K562 (cell line): ENCODE data around the gene TMEM121B. TPM values are rescaled to one million over a fixed set of nuclear protein-coding genes. Genes with fewer than 3 reads are reported as not detected.

Experiments used
- ATAC-seq: fragments of 200-7000 bp; cut with Tn5 transposase; 3 replicates; pipeline ENCODE4 v1.9.1; 2020; ENCODE audit warnings: moderate library complexity
- BruUV-seq: library from RNA; stranded (reverse); fragments of 400-500 nt; replicated peaks from 2 replicates; lab custom pipeline; 2021; lab: Mats Ljungman, UMichigan
- CTCF ChIA-PET: fragments of 300-600 bp; formaldehyde crosslinking; extraction: SDS; loops from one replicate; lab custom pipeline; 2021; ENCODE audit warnings: low intra/inter-chr PET ratio; lab: Yijun Ruan, JAX
- POLR2A ChIA-PET: fragments of 300-600, 350-650 bp; sonication (Branson Sonifier 250); formaldehyde crosslinking; extraction: SDS; loops from one replicate; lab custom pipeline; 2021; ENCODE audit warnings: antibody characterized with exemption, inconsistent platforms; lab: Yijun Ruan, JAX
- DNase-seq, 4 experiments: peaks; one replicate each; pipeline versions ENCODE4 v3.0.0 to v3.0.0-alpha.2; 2011 to 2018; ENCODE audit warnings: low spot score in 3 of 4, mixed read lengths in 3 of 4; ENCODE audit errors: extremely low read depth in 1 of 4
- FAIRE-seq: peaks from 2 replicates; lab custom pipeline; 2011; peaks lifted over from hg19 to GRCh38; lab: Jason Lieb, UNC
- H2AFZ ChIP-seq: 2 replicates; pipeline ENCODE4 v1.6.0; 2011; ENCODE audit warnings: low read depth, low read length, control low read depth, inconsistent platforms
- H3K27ac ChIP-seq: fragments of 200-600 bp; 3 replicates; pipeline ENCODE4 v1.8.0; 2011; ENCODE audit warnings: low read depth, mild to moderate bottlenecking, control low read depth, inconsistent platforms, low read length, moderate library complexity, mixed read lengths; ENCODE audit errors: extremely low read depth
- H3K27me3 ChIP-seq, 2 experiments: fragments of 300-600 bp in 1 of 2; 2 replicates in 1 of 2; 3 replicates in 1 of 2; pipeline versions ENCODE4 v1.6.0 to v1.8.0; 2011; ENCODE audit warnings: inconsistent platforms in 2 of 2, low read length in 2 of 2, mild to moderate bottlenecking in 1 of 2, mixed read lengths in 1 of 2, moderate library complexity in 1 of 2; ENCODE audit not compliant: control insufficient read depth in 2 of 2, insufficient read depth in 2 of 2
- H3K36me3 ChIP-seq: fragments of 300-600 bp; 3 replicates; pipeline ENCODE4 v1.8.0; 2011; ENCODE audit warnings: mild to moderate bottlenecking, low read length, inconsistent platforms; ENCODE audit not compliant: control insufficient read depth, insufficient read depth
- H3K4me1 ChIP-seq, 2 experiments: fragments of 200-600 bp in 1 of 2; replicated peaks in 1 of 2; 2 replicates in 1 of 2; 3 replicates in 1 of 2; pipeline versions ENCODE4 v1.5.1 to v1.8.0; 2011; ENCODE audit warnings: inconsistent platforms in 2 of 2, low read length in 2 of 2, mild to moderate bottlenecking in 1 of 2, mixed read lengths in 1 of 2, moderate library complexity in 1 of 2; ENCODE audit not compliant: control insufficient read depth in 2 of 2, insufficient read depth in 2 of 2
- H3K4me2 ChIP-seq: 2 replicates; pipeline ENCODE4 v1.6.1; 2011; ENCODE audit warnings: low read length, control low read depth, inconsistent platforms, mixed read lengths; ENCODE audit not compliant: insufficient read depth
- H3K4me3 ChIP-seq: fragments of 200-600 bp; sonication (generic), shearing (Covaris generic); 2 replicates; pipeline ENCODE4 v1.5.1; 2016; ENCODE audit warnings: control low read depth, inconsistent platforms
- H3K79me2 ChIP-seq: fragments of 200-600 bp; 3 replicates; pipeline ENCODE4 v1.8.0; 2011; ENCODE audit warnings: low read length, inconsistent platforms; ENCODE audit not compliant: control insufficient read depth, insufficient read depth
- H3K9ac ChIP-seq, 2 experiments: 2 replicates each; pipeline versions ENCODE4 v1.6.0 to v1.6.1; 2011; ENCODE audit warnings: low read depth in 2 of 2, low read length in 2 of 2, control low read depth in 1 of 2, inconsistent platforms in 1 of 2, mild to moderate bottlenecking in 1 of 2, mixed read lengths in 1 of 2; ENCODE audit not compliant: insufficient read depth in 1 of 2
- H3K9me1 ChIP-seq: one replicate; pipeline ENCODE4 v1.6.0; 2011; ENCODE audit warnings: inconsistent platforms, mild to moderate bottlenecking, low read length, moderate library complexity; ENCODE audit not compliant: control insufficient read depth, insufficient read depth
- H3K9me3 ChIP-seq: replicated peaks from 2 replicates; pipeline ENCODE4 v1.5.1; 2011; ENCODE audit warnings: low read depth, low read length, inconsistent platforms; ENCODE audit not compliant: control insufficient read depth, insufficient read depth
- H4K20me1 ChIP-seq: replicated peaks from 2 replicates; pipeline ENCODE4 v1.6.1; 2011; ENCODE audit warnings: low read length, inconsistent platforms, mixed read lengths; ENCODE audit not compliant: control insufficient read depth, insufficient read depth
- ARID3B ChIP-seq: fragments of 250-450 bp; sonication (Bioruptor Pico); IDR thresholded peaks from 2 replicates; pipeline ENCODE4 v1.4.0; 2020; ENCODE audit warnings: borderline replicate concordance
- CEBPG ChIP-seq, 3 experiments: fragments of 200-800 bp in 1 of 3; sonication (Bioruptor generic) in 1 of 3; sonication (generic) in 1 of 3; formaldehyde crosslinking in 1 of 3; IDR thresholded peaks in 2 of 3; conservative IDR thresholded peaks in 1 of 3; 2 replicates each; pipeline versions ENCODE4 v1.6.1 to v1.8.0; 2016 to 2022; ENCODE audit warnings: missing compliant biosample characterization in 2 of 3, missing genetic modification characterization in 2 of 3, mild to moderate bottlenecking in 1 of 3, missing genetic modification reagents in 1 of 3
- CHCHD3 ChIP-seq: fragments of 250-450 bp; sonication (Bioruptor Pico); IDR thresholded peaks from 2 replicates; pipeline ENCODE4 v2.1.2; 2022; ENCODE audit warnings: mild to moderate bottlenecking
- DDX20 ChIP-seq: fragments of 450-650 bp; IDR thresholded peaks from 2 replicates; pipeline ENCODE4 v1.6.1; 2016; ENCODE audit warnings: missing genetic modification characterization, low read depth, mild to moderate bottlenecking, missing compliant biosample characterization, moderate library complexity
- FOXM1 ChIP-seq, 2 experiments: fragments of 450-650 bp in 1 of 2; sonication (generic) in 1 of 2; formaldehyde crosslinking in 1 of 2; IDR thresholded peaks; 2 replicates each; pipeline versions ENCODE4 v1.6.1 to v1.9.0; 2017 to 2022; ENCODE audit warnings: low read depth in 2 of 2, mild to moderate bottlenecking in 2 of 2, missing genetic modification reagents in 1 of 2, moderate library complexity in 1 of 2
- IRF9 ChIP-seq: fragments of 450-650 bp; IDR thresholded peaks from 2 replicates; pipeline ENCODE4 v1.6.1; 2016; ENCODE audit warnings: missing biosample characterization, missing genetic modification characterization
- KDM1A ChIP-seq, 2 experiments: fragments of 450-650 bp; IDR thresholded peaks; 2 replicates each; pipeline ENCODE4 v1.6.1; 2016; ENCODE audit warnings: mild to moderate bottlenecking in 2 of 2
- TAF9B ChIP-seq: fragments of 450-650 bp; IDR thresholded peaks from 2 replicates; pipeline ENCODE4 v1.6.1; 2018; ENCODE audit warnings: mild to moderate bottlenecking; ENCODE audit not compliant: partially characterized antibody
- ZNF212 ChIP-seq: fragments of 450-650 bp; formaldehyde crosslinking; IDR thresholded peaks from 2 replicates; pipeline ENCODE4 v1.4.0; 2020; ENCODE audit warnings: mild to moderate bottlenecking
- WGBS: fragments of 100-300 bp; shearing (Covaris generic); methylation state at CpG from one replicate; pipeline ENCODE4 v1.1.6; 2016; ENCODE audit warnings: low coverage, mixed read lengths; ENCODE audit not compliant: insufficient coverage; ENCODE audit errors: missing lambda C conversion rate; 5-methylcytosine and 5-hydroxymethylcytosine counted together
- in situ Hi-C: fragments of 300-500 bp; cut with MboI; formaldehyde crosslinking; loops from 4 replicates; pipeline ENCODE4 v1.15.0; 2018; ENCODE audit warnings: inconsistent platforms, mixed read lengths
- intact Hi-C: fragments of 100-400 bp; cut with micrococcal nuclease; formaldehyde crosslinking; loops from 2 replicates; pipeline ENCODE4 v1.14.2; 2022
- polyA plus RNA-seq, 8 experiments: library from polyadenylated mRNA; depleted of rRNA in 4 of 8; stranded (reverse) in 5 of 8; unstranded in 3 of 8; fragments of >200 nt; fragmentation: Nextera tagmentation in 2 of 8; fragmentation: Illumina TruSeq in 1 of 8; extraction: Ambion mirVana in 2 of 8; extraction: Trizol in 1 of 8; gene quantifications; 2 replicates each; pipeline versions ENCODE4 v1.2.1 to v1.2.3, GENCODE V29; 2011 to 2014; ENCODE audit warnings: inconsistent platforms in 1 of 8, missing spikeins in 1 of 8
- total RNA-seq, 7 experiments: library from RNA; depleted of rRNA in 6 of 7; stranded (reverse); fragments of >200 nt in 6 of 7; fragmentation: Illumina TruSeq in 2 of 7; extraction: Trizol in 2 of 7; gene quantifications; 2 replicates each; pipeline versions ENCODE4 v1.2.1 to v1.2.3, GENCODE V29; 2011 to 2021; ENCODE audit warnings: low replicate concordance in 1 of 7
- TF ChIP-seq, protein P1 (sequence below), 2 experiments: fragments of 450-650 bp in 1 of 2; sonication (generic) in 1 of 2; formaldehyde crosslinking in 1 of 2; IDR thresholded peaks in 1 of 2; conservative IDR thresholded peaks in 1 of 2; 2 replicates each; pipeline versions ENCODE4 v1.6.1 to v1.8.1; 2016 to 2023; ENCODE audit warnings: mild to moderate bottlenecking in 2 of 2, moderate library complexity in 2 of 2, inconsistent platforms in 1 of 2, missing genetic modification reagents in 1 of 2

TMEM121B gene
- total and polyA plus RNA-seq, 9 of the 15 experiments (the other 6 are each of a cell fraction or from before 2014, with no cell fraction given), result 0.03 to 0.07 (median 0.03) TPM; not detected in 6

GRCh38 chr22:17118342-17118741 is 2.8 kb downstream of the TMEM121B start:
- in situ Hi-C loops, result no loop called here
- TF ChIP-seq TAF9B (no peak), CEBPG (CRISPR knock-in tag; IDR thresholded peaks at IDR 0.05) (no peak), CEBPG (tag; conservative IDR thresholded peaks at IDR 0.05 in 1 of 2, IDR thresholded peaks at IDR 0.05 in 1 of 2) (0 out of 4 replicates have a peak, but pooled peaks of 1 of the 2 experiments have one; percentile 26)
- ChIA-PET CTCF (no interaction called here), POLR2A (interaction anchor here (0.6 kb wide), 1 partner anchor 813 kb away, joined by 3 read pairs; no protein-coding TSS in a partner anchor)
- intact Hi-C loops, result loop anchor here (5.0 kb wide), 1 partner anchor 384 kb away; no protein-coding TSS in a partner anchor
- no peaks in the 10 kb centered on the region for H3K9me3 ChIP-seq
- H3K9ac ChIP-seq, result no peak overlapping the region
- ATAC-seq (no peak), FAIRE-seq (no peak), DNase-seq (no peak)
- H2AFZ ChIP-seq, result no peak overlapping the region
- H3K9me1 ChIP-seq, result no peaks in the 10 kb centered on the region
- peaks cover 20% of the 10 kb centered on the region for H4K20me1 ChIP-seq
- H3K36me3 ChIP-seq, result no peaks in the 10 kb centered on the region
- H3K4me1 ChIP-seq, result peaks cover 0 to 25% of the 10 kb centered on the region in 2 experiments; a peak in 2 of 5 replicates
- H3K27ac ChIP-seq, result no peak overlapping the region
- H3K79me2 ChIP-seq, result no peaks in the 10 kb centered on the region
- BruUV-seq, result no TSS peak
- 0% methylated on average over 4 of the region's 4 CpGs for WGBS
- H3K4me3 ChIP-seq, result no peak overlapping the region
- H3K4me2 ChIP-seq, result no peak overlapping the region
- peaks cover 41 to 83% of the 10 kb centered on the region in 2 experiments for H3K27me3 ChIP-seq

DNA sequence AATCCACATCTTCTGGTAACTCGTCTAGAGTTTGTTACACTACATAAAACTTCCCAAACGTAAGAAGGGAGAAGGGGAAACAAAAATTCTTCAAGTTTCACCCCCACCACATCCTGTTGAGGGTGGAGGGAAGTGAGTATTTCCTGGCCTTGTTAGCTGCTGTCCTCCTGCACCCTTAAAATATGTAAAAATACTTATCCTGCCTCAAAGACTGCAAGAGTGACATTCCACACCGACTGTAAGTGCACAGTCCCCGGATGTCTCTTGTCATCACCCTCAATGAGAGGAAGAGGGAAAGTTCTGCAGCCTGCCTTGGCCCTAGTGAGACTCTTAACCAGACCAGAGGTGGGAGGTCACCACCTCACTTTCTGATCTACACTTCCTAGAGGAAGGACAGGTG is 3.3 kb downstream of the TMEM121B start:
- H3K4me1 ChIP-seq, result peaks cover 0 to 25% of the 10 kb centered on the region in 2 experiments; a peak in 2 of 5 replicates
- H3K79me2 ChIP-seq, result no peaks in the 10 kb centered on the region
- CTCF ChIA-PET, result no interaction called here
- H2AFZ ChIP-seq, result no peak overlapping the region
- no peak overlapping the region for H3K27ac ChIP-seq
- POLR2A ChIA-PET, result interaction anchor here (0.6 kb wide), 1 partner anchor 813 kb away, joined by 3 read pairs; no protein-coding TSS in a partner anchor
- no peak overlapping the region for H3K9ac ChIP-seq
- H3K36me3 ChIP-seq, result no peaks in the 10 kb centered on the region
- no peak for ATAC-seq
- intact Hi-C loops (loop anchor here (5.0 kb wide), 1 partner anchor 384 kb away; no protein-coding TSS in a partner anchor), in situ Hi-C loops (no loop called here)
- H3K9me3 ChIP-seq, result no peaks in the 10 kb centered on the region
- no peaks in the 10 kb centered on the region for H3K9me1 ChIP-seq
- H3K4me3 ChIP-seq, result no peak overlapping the region
- BruUV-seq, result no TSS peak
- no peak for DNase-seq
- 3% methylated on average over 4 of the region's 4 CpGs for WGBS
- no peak for FAIRE-seq
- peaks cover 39 to 82% of the 10 kb centered on the region in 2 experiments for H3K27me3 ChIP-seq
- H4K20me1 ChIP-seq, result peaks cover 18% of the 10 kb centered on the region
- H3K4me2 ChIP-seq, result no peak overlapping the region
- TF ChIP-seq IRF9 (tag), result no peak
- TF ChIP-seq FOXM1 (IDR thresholded peaks at IDR 0.05; ENCODE audit: low read depth), result no peak
- TF ChIP-seq FOXM1 (CRISPR knock-in tag; IDR thresholded peaks at IDR 0.05; ENCODE audit: low read depth), result no peak
- TF ChIP-seq ARID3B (CRISPR knock-in tag), result no peak
- TF ChIP-seq KDM1A (IDR thresholded peaks at IDR 0.05), result no peak
- no peak for TF ChIP-seq CHCHD3
- TF ChIP-seq, protein P1, sequence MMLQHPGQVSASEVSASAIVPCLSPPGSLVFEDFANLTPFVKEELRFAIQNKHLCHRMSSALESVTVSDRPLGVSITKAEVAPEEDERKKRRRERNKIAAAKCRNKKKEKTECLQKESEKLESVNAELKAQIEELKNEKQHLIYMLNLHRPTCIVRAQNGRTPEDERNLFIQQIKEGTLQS (IDR thresholded peaks at IDR 0.05), result no peak
- TF ChIP-seq, protein P1 (CRISPR knock-in tag; conservative IDR thresholded peaks at IDR 0.05), result no peak
- TF ChIP-seq ZNF212 (CRISPR knock-in tag), result no peak
- TF ChIP-seq DDX20 (tag), result no peak
